Neutrophil (primary cell): ENCODE results near the gene WSCD1.

ENCODE experiments used
- H3K27ac ChIP-seq: fragments of 200-600 bp; sonication (generic); 2 replicates; pipeline ENCODE4 v1.5.1; 2016; ENCODE audit warnings: mild to moderate bottlenecking, moderate library complexity
- H3K27me3 ChIP-seq: fragments of 200-600 bp; sonication (generic); 2 replicates; pipeline ENCODE4 v1.6.0; 2016; ENCODE audit warnings: mild to moderate bottlenecking
- H3K36me3 ChIP-seq: fragments of 200-600 bp; sonication (generic); 2 replicates; pipeline ENCODE4 v1.5.1; 2017
- H3K4me1 ChIP-seq, 2 experiments: fragments of 200-600 bp in 1 of 2; sonication (generic) in 1 of 2; 1 replicate in 1 of 2; 2 replicates in 1 of 2; pipeline versions ENCODE4 v1.5.1 to v1.6.1; 2013 to 2016; ENCODE audit warnings: low read depth in 1 of 2, low read length in 1 of 2, mild to moderate bottlenecking in 1 of 2, moderate library complexity in 1 of 2; ENCODE audit not compliant: control insufficient read depth in 1 of 2, insufficient read depth in 1 of 2
- H3K4me3 ChIP-seq, 2 experiments: fragments of 200-600 bp in 1 of 2; sonication (generic) in 1 of 2; 1 replicate in 1 of 2; 2 replicates in 1 of 2; pipeline ENCODE4 v1.5.1; 2013 to 2016; ENCODE audit warnings: low read depth in 1 of 2, low read length in 1 of 2, mild to moderate bottlenecking in 1 of 2, moderate library complexity in 1 of 2
- H3K9me3 ChIP-seq: fragments of 200-600 bp; sonication (generic); 2 replicates; pipeline ENCODE4 v1.5.1; 2016
- TF ChIP-seq, protein P1 (sequence below): fragments of 200-600 bp; sonication (generic); IDR thresholded peaks from 2 replicates; pipeline ENCODE4 v1.5.1; 2016; ENCODE audit warnings: antibody characterized with exemption

Gene WSCD1

DNA sequence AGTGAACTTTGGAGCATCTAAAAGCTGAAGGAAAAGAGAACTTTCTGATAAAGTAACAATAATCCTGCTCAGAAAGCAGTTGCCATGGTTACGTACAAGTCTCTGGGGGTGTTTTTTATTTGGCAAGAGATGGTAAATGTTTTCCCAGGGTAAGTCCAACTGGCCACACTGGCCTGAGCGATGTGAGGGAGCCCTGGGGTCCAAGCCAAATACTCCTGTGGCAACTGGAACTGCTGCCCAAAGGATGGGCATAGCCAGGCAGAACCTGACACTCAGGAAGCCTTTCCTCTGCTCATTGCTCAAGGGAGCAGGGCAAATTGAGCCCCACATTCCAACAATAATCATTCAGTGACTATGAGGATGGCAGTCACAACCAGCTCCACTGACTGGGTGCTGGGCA lies 26.8 kb upstream of the WSCD1 start:
- no peak overlapping the region for H3K4me3 ChIP-seq
- no peaks in the 10 kb centered on the region for H3K9me3 ChIP-seq
- TF ChIP-seq, protein P1, sequence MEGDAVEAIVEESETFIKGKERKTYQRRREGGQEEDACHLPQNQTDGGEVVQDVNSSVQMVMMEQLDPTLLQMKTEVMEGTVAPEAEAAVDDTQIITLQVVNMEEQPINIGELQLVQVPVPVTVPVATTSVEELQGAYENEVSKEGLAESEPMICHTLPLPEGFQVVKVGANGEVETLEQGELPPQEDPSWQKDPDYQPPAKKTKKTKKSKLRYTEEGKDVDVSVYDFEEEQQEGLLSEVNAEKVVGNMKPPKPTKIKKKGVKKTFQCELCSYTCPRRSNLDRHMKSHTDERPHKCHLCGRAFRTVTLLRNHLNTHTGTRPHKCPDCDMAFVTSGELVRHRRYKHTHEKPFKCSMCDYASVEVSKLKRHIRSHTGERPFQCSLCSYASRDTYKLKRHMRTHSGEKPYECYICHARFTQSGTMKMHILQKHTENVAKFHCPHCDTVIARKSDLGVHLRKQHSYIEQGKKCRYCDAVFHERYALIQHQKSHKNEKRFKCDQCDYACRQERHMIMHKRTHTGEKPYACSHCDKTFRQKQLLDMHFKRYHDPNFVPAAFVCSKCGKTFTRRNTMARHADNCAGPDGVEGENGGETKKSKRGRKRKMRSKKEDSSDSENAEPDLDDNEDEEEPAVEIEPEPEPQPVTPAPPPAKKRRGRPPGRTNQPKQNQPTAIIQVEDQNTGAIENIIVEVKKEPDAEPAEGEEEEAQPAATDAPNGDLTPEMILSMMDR = no peak
- no peaks in the 10 kb centered on the region for H3K27me3 ChIP-seq
- H3K36me3 ChIP-seq = no peaks in the 10 kb centered on the region
- no peak overlapping the region for H3K27ac ChIP-seq
- no peaks in the 10 kb centered on the region for H3K4me1 ChIP-seq

DNA sequence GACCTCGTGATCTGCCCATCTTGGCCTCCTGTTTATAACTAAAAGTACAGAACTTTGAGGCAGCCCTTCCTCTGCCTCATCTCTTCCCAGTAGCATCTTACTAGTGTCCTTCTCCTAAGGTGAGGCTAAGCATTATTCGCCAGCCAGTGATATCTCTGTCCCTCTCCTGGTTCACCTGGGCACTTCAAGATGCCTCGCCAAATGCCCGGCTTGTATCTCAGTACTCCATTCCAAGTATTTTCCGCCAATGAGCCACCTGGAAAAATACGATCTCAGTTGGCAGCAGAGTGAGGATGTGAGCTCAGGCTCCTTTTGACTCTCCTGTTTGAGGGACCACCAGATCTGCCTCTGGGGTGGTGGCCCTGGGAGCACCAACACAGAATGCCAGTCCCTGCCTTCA lies 25.9 kb upstream of the WSCD1 start:
- TF ChIP-seq, protein P1 = no peak

DNA sequence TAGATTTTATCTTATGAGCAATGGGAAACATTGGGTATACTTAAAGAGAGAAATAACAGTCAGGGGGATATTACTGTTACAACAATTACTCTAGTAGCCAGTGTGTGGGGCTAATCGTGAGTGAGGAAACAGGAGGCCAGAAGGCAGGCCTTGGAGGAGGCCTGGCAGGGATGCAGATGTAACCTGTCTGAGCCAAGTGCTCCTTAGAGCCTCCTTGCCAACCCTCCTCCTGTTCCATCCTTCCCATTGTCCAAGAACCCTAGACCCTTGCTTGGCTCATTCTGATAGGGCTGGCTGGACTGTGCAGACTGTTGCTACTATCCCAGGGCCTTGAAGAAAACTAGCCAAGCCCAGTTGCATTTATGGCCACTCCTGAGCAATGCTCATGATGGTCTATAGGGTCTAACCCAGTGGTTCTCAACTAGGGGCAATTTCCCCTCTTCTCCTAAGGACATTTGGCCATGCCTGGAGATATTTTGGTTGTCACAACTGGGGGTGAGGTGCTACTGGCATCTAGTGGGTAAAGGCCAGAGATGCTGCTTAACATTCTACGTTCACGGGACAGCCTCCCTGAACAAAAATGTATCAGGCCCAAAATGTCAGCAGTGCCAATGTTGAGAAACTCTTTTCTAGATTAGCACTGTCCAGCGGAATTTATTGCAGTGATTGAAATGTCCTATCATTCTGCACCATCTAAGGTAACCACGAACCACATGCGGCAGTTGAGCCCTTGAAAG lies 24.4 kb upstream of the WSCD1 start:
- Histone ChIP-seq H3K4me3 (no peak overlapping the region), H3K4me1 (no peaks in the 10 kb centered on the region), H3K9me3 (no peaks in the 10 kb centered on the region), H3K36me3 (no peaks in the 10 kb centered on the region), H3K27me3 (peaks cover 3% of the 10 kb centered on the region), H3K27ac (no peak overlapping the region)
- TF ChIP-seq, protein P1 = no peak

More for the DNA sequence above, 25.9 kb upstream of the WSCD1 start:
- Histone ChIP-seq H3K27me3 (peaks cover under 1% of the 10 kb centered on the region), H3K4me3 (no peak overlapping the region), H3K36me3 (no peaks in the 10 kb centered on the region), H3K9me3 (no peaks in the 10 kb centered on the region), H3K4me1 (no peaks in the 10 kb centered on the region), H3K27ac (no peak overlapping the region)

GRCh38 chr17:6046431-6046830 lies 23.7 kb upstream of the WSCD1 start:
- Histone ChIP-seq H3K27me3 (peaks cover 3% of the 10 kb centered on the region), H3K9me3 (no peaks in the 10 kb centered on the region), H3K4me1 (no peaks in the 10 kb centered on the region), H3K36me3 (no peaks in the 10 kb centered on the region), H3K27ac (no peak overlapping the region), H3K4me3 (no peak overlapping the region)
- TF ChIP-seq, protein P1 = no peak

DNA sequence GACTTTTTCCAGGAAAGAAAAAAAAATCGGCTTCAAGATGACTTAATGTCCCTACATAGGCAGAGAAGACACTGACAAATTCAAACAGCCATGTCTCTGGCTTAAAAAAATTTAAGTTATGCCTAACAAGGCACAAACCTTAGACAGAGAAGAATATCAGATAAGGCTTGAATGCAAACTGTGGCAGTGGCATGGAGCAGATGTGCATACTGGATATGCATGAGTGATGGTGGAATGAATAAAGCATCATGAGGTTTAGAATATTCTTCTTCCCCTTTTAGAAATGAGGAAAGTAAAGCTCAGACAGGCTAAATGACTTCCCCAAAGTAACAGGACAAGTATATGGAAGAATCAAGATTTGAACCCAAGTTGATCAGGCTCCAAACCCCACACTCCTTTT lies 23.2 kb upstream of the WSCD1 start:
- TF ChIP-seq, protein P1 = no peak
- Histone ChIP-seq H3K27me3 (peaks cover 3% of the 10 kb centered on the region), H3K4me3 (no peak overlapping the region), H3K27ac (no peak overlapping the region), H3K9me3 (no peaks in the 10 kb centered on the region), H3K36me3 (no peaks in the 10 kb centered on the region), H3K4me1 (no peaks in the 10 kb centered on the region)
